ENCODE results near the gene LRRC8E.
"Not testable (repeated sequence)": the region's sequence is repeated elsewhere in the genome, so short reads cannot be mapped to it uniquely, and the experiment has no call there.

Gene LRRC8E

GRCh38 chr19:7850000-7850813, 38.1 kb upstream of the LRRC8E start:
- no peak overlapping the region for H3K4me3 ChIP-seq (ENCODE audit: low read length)
- no peak for TF ChIP-seq ZNF274 (IDR thresholded peaks at IDR 0.05; ENCODE audit: low read depth, low read length)

- no peak for TF ChIP-seq ZNF274 (IDR thresholded peaks at IDR 0.05; ENCODE audit: low read depth, low read length)
Measured at GRCh38 chr19:7850945-7851622, 37.2 kb upstream of the LRRC8E start.

GRCh38 chr19:7851623-7852500, 36.4 kb upstream of the LRRC8E start:
- no peak for TF ChIP-seq ZNF274 (IDR thresholded peaks at IDR 0.05; ENCODE audit: low read depth, low read length)
- no peak overlapping the region for H3K4me3 ChIP-seq (ENCODE audit: low read length)

More at GRCh38 chr19:7850945-7851622, 37.2 kb upstream of the LRRC8E start:
- no peak overlapping the region for H3K4me3 ChIP-seq (ENCODE audit: low read length)

GRCh38 chr19:7852851-7853769, 35.2 kb upstream of the LRRC8E start:
- no peak overlapping the region for H3K4me3 ChIP-seq (ENCODE audit: low read length)
- no peak for TF ChIP-seq ZNF274 (IDR thresholded peaks at IDR 0.05; ENCODE audit: low read depth, low read length)

GRCh38 chr19:7853770-7854128, 34.6 kb upstream of the LRRC8E start:
- H3K4me3 ChIP-seq (ENCODE audit: low read length): no peak overlapping the region
- no peak for TF ChIP-seq ZNF274 (IDR thresholded peaks at IDR 0.05; ENCODE audit: low read depth, low read length)

- no peak for TF ChIP-seq ZNF274 (IDR thresholded peaks at IDR 0.05; ENCODE audit: low read depth, low read length)
- no peak overlapping the region for H3K4me3 ChIP-seq (ENCODE audit: low read length)
Measured at GRCh38 chr19:7855426-7856108, 32.7 kb upstream of the LRRC8E start.

GRCh38 chr19:7856109-7856591, 32.2 kb upstream of the LRRC8E start:
- TF ChIP-seq ZNF274 (IDR thresholded peaks at IDR 0.05; ENCODE audit: low read depth, low read length): no peak
- H3K4me3 ChIP-seq (ENCODE audit: low read length): no peak overlapping the region

- no peak overlapping the region for H3K4me3 ChIP-seq (ENCODE audit: low read length)
- TF ChIP-seq ZNF274 (IDR thresholded peaks at IDR 0.05; ENCODE audit: low read depth, low read length): no peak
Measured at GRCh38 chr19:7856679-7857663, 31.3 kb upstream of the LRRC8E start.

- TF ChIP-seq ZNF274 (IDR thresholded peaks at IDR 0.05; ENCODE audit: low read depth, low read length): no peak
- H3K4me3 ChIP-seq (ENCODE audit: low read length): no peak overlapping the region
Measured at GRCh38 chr19:7857727-7858108, 30.6 kb upstream of the LRRC8E start.

GRCh38 chr19:7858109-7858770, 30.1 kb upstream of the LRRC8E start:
- TF ChIP-seq ZNF274 (IDR thresholded peaks at IDR 0.05; ENCODE audit: low read depth, low read length): no peak
- no peak overlapping the region for H3K4me3 ChIP-seq (ENCODE audit: low read length)

- H3K4me3 ChIP-seq (ENCODE audit: low read length): not testable (repeated sequence)
Measured at GRCh38 chr19:7859087-7859486, 29.2 kb upstream of the LRRC8E start.

Measured in GM08714 (cell line).